Stomach (tissue), 9 donors: ENCODE measurements around the gene PIEZO1. TPM values are rescaled to one million over a fixed set of nuclear protein-coding genes. Genes with fewer than 3 reads are reported as not detected.
A peak's percentile ranks its signal among the peaks of the same experiment; 100 is the strongest.

Experiments used
- DNase-seq, 2 donors: peaks; one replicate each; pipeline versions ENCODE4 v3.0.0 to v3.0.0-alpha.2; 2013 to 2019
- H3K27ac ChIP-seq, 5 donors: fragments of 200-600 bp in 4 of 5; sonication (generic) in 4 of 5; one replicate each; pipeline ENCODE4 v1.5.1; 2013 to 2019; ENCODE audit warnings: mild to moderate bottlenecking in 1 of 5, moderate library complexity in 1 of 5
- H3K27me3 ChIP-seq, 3 donors: fragments of 200-600 bp; sonication (generic); one replicate each; pipeline ENCODE4 v1.5.1; 2017 to 2019; ENCODE audit warnings: mixed run types in 1 of 3
- H3K36me3 ChIP-seq, 4 donors: fragments of 200-600 bp; sonication (generic); 1 replicate in 3 of 4; 2 replicates in 1 of 4; pipeline ENCODE4 v1.5.1; 2016 to 2019
- H3K4me1 ChIP-seq, 4 donors: fragments of 200-600 bp; sonication (generic); one replicate each; pipeline ENCODE4 v1.5.1; 2016 to 2019
- H3K4me3 ChIP-seq, 4 donors: fragments of 200-600 bp; sonication (generic) in 3 of 4; one replicate each; pipeline ENCODE4 v1.5.1; 2016 to 2019; ENCODE audit warnings: mild to moderate bottlenecking in 1 of 4
- H3K9me3 ChIP-seq, 4 donors: fragments of 200-600 bp; sonication (generic); one replicate each; pipeline ENCODE4 v1.5.1; 2016 to 2019
- EP300 ChIP-seq: sonication (generic); formaldehyde crosslinking; IDR thresholded peaks from one replicate; pipeline ENCODE4 v1.6.1; 2017; ENCODE audit warnings: antibody characterized with exemption
- POLR2A ChIP-seq, 4 donors: fragments of 450-650 bp; IDR thresholded peaks; one replicate each; pipeline ENCODE4 v1.6.1; 2016; ENCODE audit warnings: antibody characterized with exemption in 4 of 4, control low read depth in 2 of 4, mild to moderate bottlenecking in 1 of 4, moderate library complexity in 1 of 4
- POLR2AphosphoS5 ChIP-seq, 3 donors: sonication (generic); formaldehyde crosslinking; IDR thresholded peaks; one replicate each; pipeline ENCODE4 v1.6.1; 2016; ENCODE audit warnings: antibody characterized with exemption in 3 of 3
- WGBS, 5 donors: extraction: QIAGEN DNeasy Blood & Tissue Kit in 3 of 5; methylation state at CpG; one replicate each; pipeline versions ENCODE4 v1.1.5 to v1.1.7; 2013 to 2018; 5-methylcytosine and 5-hydroxymethylcytosine counted together
- intact Hi-C: fragments of 100-400 bp; cut with DNase I; formaldehyde crosslinking; loops from one replicate; pipeline ENCODE4 v1.15.1; 2023; ENCODE audit warnings: low total_unique reads
- polyA plus RNA-seq, 3 donors: library from polyadenylated mRNA; stranded (reverse); fragments of 200-250 nt; gene quantifications; one replicate each; pipeline ENCODE4 v1.2.3, GENCODE V29; 2013
- total RNA-seq, 5 donors: library from RNA; depleted of rRNA; stranded (reverse); fragments of >200 nt; gene quantifications; one replicate each; pipeline versions ENCODE4 v1.1.0 to v1.2.3, GENCODE V29; 2014 to 2016
- TF ChIP-seq, protein P1 (sequence below), 7 experiments: fragments of 450-650 bp in 4 of 7; fragments of 200-600 bp in 3 of 7; sonication (generic) in 3 of 7; IDR thresholded peaks; one replicate each; pipeline ENCODE4 v1.5.1; 2016 to 2019; ENCODE audit warnings: antibody characterized with exemption in 7 of 7, control low read depth in 2 of 7, mild to moderate bottlenecking in 1 of 7
- donor health status: healthy with polysubstance abuse.
- donor health status: Bipolar disorder and iron deficiency.
- donor health status: healthy.

Gene PIEZO1
- total and polyA plus RNA-seq, 8 donors, result 43.7 to 171 (median 115) TPM

DNA sequence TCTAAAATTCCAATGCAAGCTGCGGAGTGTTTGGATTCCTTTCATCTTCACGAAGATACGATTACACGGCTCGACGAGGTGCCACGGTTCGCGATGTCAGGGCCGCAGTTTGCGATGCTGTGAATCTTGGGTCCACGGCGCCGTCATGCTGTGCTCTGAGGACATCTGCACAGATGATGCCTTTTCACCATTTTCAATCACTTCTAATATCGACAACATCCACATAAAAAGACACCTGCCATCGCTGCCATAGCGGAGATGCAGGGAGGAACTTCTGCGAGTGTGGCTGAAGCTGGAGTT is 33.5 kb upstream of the PIEZO1 start:
- H3K36me3 ChIP-seq, result peaks cover 7 to 35% (median 33%) of the 10 kb centered on the region in 4 donors
- WGBS, 5 donors, result 75 to 89% (median 82%) methylated on average over 18 of the region's 18 CpGs

GRCh38 chr16:88817785-88818574 is 33.0 kb upstream of the PIEZO1 start:
- no peak for DNase-seq
- TF ChIP-seq POLR2AphosphoS5 (IDR thresholded peaks at IDR 0.05) (no peak), EP300 (no peak)
- H3K4me3 ChIP-seq, result no peak overlapping the region
- intact Hi-C loops, result no loop called here
- H3K9me3 ChIP-seq, result no peaks in the 10 kb centered on the region
- WGBS, 5 donors, result 45 to 79% (median 74%) methylated on average over 6 to 40 of the region's 40 CpGs
- H3K36me3 ChIP-seq, result peaks cover 7 to 32% (median 30%) of the 10 kb centered on the region in 4 donors
- no peak overlapping the region for H3K27ac ChIP-seq
- H3K27me3 ChIP-seq, result no peaks in the 10 kb centered on the region
- H3K4me1 ChIP-seq, result peaks cover 1 to 12% (median 10%) of the 10 kb centered on the region in 4 donors

More for the DNA sequence above, 33.5 kb upstream of the PIEZO1 start:
- H3K9me3 ChIP-seq, result no peaks in the 10 kb centered on the region
- no peaks in the 10 kb centered on the region for H3K27me3 ChIP-seq
- no peak for DNase-seq
- H3K4me3 ChIP-seq, result no peak overlapping the region
- H3K27ac ChIP-seq, result no peak overlapping the region
- intact Hi-C loops, result no loop called here
- peaks cover 0 to 7% (median 6%) of the 10 kb centered on the region in 4 donors for H3K4me1 ChIP-seq
- TF ChIP-seq POLR2AphosphoS5 (IDR thresholded peaks at IDR 0.05), result no peak
- TF ChIP-seq, protein P1, sequence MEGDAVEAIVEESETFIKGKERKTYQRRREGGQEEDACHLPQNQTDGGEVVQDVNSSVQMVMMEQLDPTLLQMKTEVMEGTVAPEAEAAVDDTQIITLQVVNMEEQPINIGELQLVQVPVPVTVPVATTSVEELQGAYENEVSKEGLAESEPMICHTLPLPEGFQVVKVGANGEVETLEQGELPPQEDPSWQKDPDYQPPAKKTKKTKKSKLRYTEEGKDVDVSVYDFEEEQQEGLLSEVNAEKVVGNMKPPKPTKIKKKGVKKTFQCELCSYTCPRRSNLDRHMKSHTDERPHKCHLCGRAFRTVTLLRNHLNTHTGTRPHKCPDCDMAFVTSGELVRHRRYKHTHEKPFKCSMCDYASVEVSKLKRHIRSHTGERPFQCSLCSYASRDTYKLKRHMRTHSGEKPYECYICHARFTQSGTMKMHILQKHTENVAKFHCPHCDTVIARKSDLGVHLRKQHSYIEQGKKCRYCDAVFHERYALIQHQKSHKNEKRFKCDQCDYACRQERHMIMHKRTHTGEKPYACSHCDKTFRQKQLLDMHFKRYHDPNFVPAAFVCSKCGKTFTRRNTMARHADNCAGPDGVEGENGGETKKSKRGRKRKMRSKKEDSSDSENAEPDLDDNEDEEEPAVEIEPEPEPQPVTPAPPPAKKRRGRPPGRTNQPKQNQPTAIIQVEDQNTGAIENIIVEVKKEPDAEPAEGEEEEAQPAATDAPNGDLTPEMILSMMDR (IDR thresholded peaks at IDR 0.05), result no peak
- no peak for TF ChIP-seq EP300
- TF ChIP-seq POLR2A (IDR thresholded peaks at IDR 0.05), result no peak

DNA sequence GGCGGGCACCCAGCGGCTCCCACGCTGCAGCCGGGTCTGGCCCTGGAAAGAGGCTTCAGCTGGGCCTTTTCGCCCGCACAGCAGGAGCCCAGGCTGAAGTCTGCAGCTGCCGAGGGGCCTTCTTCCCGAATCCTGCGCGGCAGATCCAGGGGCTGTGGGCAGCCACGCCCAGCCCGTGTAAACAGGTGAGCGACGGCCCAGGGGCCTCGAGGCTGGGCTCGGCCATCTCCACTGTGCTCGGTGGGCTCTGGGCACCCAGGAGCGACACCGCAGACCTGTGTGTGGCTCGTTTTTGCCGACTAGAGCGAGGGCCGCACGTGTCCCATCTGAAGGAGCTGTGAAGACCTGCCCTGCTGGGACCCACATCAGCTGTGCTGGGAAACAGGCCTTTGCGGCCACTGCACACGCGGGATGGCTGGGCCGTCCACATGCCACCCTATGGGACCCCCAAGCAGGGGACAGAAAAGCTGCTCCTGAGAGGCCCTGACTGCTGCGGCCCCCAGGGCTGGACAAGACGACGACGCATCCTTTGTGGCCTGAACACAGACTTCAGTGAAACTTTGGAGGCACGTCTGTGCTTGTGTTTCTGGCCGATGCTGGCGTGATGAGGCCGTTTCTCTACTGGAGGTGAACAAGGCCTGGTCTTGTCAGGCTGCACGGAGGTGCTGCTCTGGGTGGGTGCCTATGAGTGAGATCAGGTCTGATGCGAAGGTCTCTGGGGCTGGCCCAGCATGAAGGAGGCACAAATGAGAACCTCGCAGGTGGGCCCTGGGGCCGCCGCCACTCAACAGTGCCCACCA is 31.9 kb upstream of the PIEZO1 start:
- TF ChIP-seq POLR2A (IDR thresholded peaks at IDR 0.05), result no peak
- TF ChIP-seq, protein P1 (IDR thresholded peaks at IDR 0.05), result no peak
- no peak for TF ChIP-seq EP300
- TF ChIP-seq POLR2AphosphoS5 (IDR thresholded peaks at IDR 0.05), result no peak
- Histone ChIP-seq H3K36me3 (peaks cover 2 to 21% (median 20%) of the 10 kb centered on the region in 4 donors), H3K27me3 (no peaks in the 10 kb centered on the region), H3K9me3 (no peaks in the 10 kb centered on the region), H3K4me1 (peaks cover 11 to 22% (median 20%) of the 10 kb centered on the region in 4 donors), H3K4me3 (no peak overlapping the region), H3K27ac (no peak overlapping the region)
- WGBS, 5 donors, result 63 to 77% (median 67%) methylated on average over 21 to 41 of the region's 41 CpGs
- intact Hi-C loops, result no loop called here
- no peak for DNase-seq

DNA sequence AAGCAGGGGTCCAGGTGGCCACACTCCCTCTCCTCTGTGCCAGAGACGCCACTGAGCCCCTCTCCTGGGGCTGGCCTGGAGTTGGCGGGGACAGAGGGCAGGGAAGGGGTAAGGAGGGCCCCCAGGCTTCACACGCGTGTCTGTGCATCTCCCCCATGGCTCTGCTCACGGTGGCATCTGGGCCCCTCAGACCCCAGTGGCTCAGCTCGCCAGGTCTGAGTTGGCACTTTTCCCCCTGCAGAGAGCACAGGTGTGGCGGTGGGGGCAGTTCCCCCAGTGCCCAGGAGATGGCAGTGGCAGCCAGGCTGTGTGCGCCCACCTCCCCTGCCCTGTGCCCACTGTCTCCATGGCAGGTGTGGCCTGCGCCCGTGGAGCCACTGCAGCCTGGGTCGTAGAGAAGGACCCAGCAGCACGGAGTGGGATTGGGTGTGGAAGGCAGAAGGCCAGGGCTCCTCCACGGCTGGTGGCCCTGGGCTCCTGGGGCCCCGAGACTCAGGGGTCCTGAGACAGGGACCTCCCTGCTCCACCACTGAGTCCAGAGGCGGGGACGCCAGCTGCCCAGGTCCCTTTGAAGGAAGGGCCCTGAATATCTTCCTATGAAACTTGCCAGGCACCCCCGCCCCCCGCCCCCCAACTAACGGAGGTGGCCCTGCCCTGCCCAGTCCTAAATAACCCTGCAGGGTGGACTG is 31.0 kb upstream of the PIEZO1 start:
- no peaks in the 10 kb centered on the region for H3K27me3 ChIP-seq
- peak; percentile 62 to 79 for DNase-seq
- H3K27ac ChIP-seq, result no peak overlapping the region
- H3K36me3 ChIP-seq, result peaks cover 0 to 12% (median 11%) of the 10 kb centered on the region in 4 donors
- no peak overlapping the region for H3K4me3 ChIP-seq
- H3K4me1 ChIP-seq, result peaks cover 13 to 28% (median 24%) of the 10 kb centered on the region in 4 donors
- 20 to 43% (median 39%) methylated on average over 7 to 19 of the region's 19 CpGs for WGBS, 5 donors
- TF ChIP-seq EP300 (no peak), POLR2AphosphoS5 (IDR thresholded peaks at IDR 0.05) (peak in 1 of 3 donors; percentile 44), POLR2A (IDR thresholded peaks at IDR 0.05) (no peak)
- TF ChIP-seq, protein P1 (IDR thresholded peaks at IDR 0.05), result peak in 5 of 7 experiments; percentile 41 to 78 (median 71)
- intact Hi-C loops, result no loop called here
- no peaks in the 10 kb centered on the region for H3K9me3 ChIP-seq
